Kidney (tissue), 14 donors: ENCODE data around the gene MOB3B. TPM values are rescaled to one million over a fixed set of nuclear protein-coding genes. Genes with fewer than 3 reads are reported as not detected.

Source experiments
- DNase-seq, 5 donors: peaks; one replicate each; pipeline ENCODE4 v3.0.0-alpha.2; 2013 to 2020
- FAIRE-seq: peaks from 2 replicates; lab custom pipeline; 2012; peaks lifted over from hg19 to GRCh38; lab: Jason Lieb, UNC
- H3K27ac ChIP-seq, 2 donors: one replicate each; pipeline ENCODE4 v1.7.0; 2013; ENCODE audit warnings: low read depth in 2 of 2, low read length in 2 of 2, inconsistent platforms in 1 of 2
- H3K27me3 ChIP-seq: one replicate; pipeline ENCODE4 v1.7.1; 2013; ENCODE audit warnings: low read length, inconsistent platforms; ENCODE audit not compliant: control insufficient read depth, insufficient read depth
- H3K36me3 ChIP-seq, 3 donors: one replicate each; pipeline versions ENCODE4 v1.7.0 to v1.7.1; 2013; ENCODE audit warnings: low read length in 3 of 3, control low read depth in 1 of 3, inconsistent platforms in 1 of 3; ENCODE audit not compliant: insufficient read depth in 3 of 3, control insufficient read depth in 2 of 3
- H3K4me1 ChIP-seq, 3 donors: one replicate each; pipeline versions ENCODE4 v1.7.0 to v1.7.1; 2013; ENCODE audit warnings: low read length in 3 of 3, inconsistent platforms in 1 of 3, low read depth in 1 of 3; ENCODE audit not compliant: control insufficient read depth in 2 of 3, insufficient read depth in 2 of 3
- H3K4me3 ChIP-seq, 3 donors: one replicate each; pipeline versions ENCODE4 v1.7.0 to v1.8.1; 2013; ENCODE audit warnings: low read length in 3 of 3, control low read depth in 1 of 3, inconsistent platforms in 1 of 3
- H3K9ac ChIP-seq, 3 donors: one replicate each; pipeline versions ENCODE4 v1.7.0 to v1.7.1; 2013; ENCODE audit warnings: low read length in 3 of 3, control low read depth in 1 of 3, inconsistent platforms in 1 of 3
- H3K9me3 ChIP-seq, 3 donors: one replicate each; pipeline versions ENCODE4 v1.7.0 to v1.7.1; 2013; ENCODE audit warnings: low read length in 3 of 3, control low read depth in 1 of 3, inconsistent platforms in 1 of 3; ENCODE audit not compliant: control insufficient read depth in 2 of 3, insufficient read depth in 1 of 3
- intact Hi-C: fragments of 100-400 bp; cut with DNase I; formaldehyde crosslinking; loops from one replicate; pipeline ENCODE4 v1.11.1; 2022
- polyA plus RNA-seq: library from polyadenylated mRNA; stranded (reverse); fragments of 350-450 nt; fragmentation: Illumina TruSeq; extraction: RNeasy Lipid Tissue Mini Kit (QIAGEN cat#74804); gene quantifications from one replicate; pipeline ENCODE4 v1.2.3, GENCODE V29; 2014; ENCODE audit warnings: low read depth, low replicate concordance; ENCODE audit not compliant: insufficient read depth
- total RNA-seq: library from RNA; stranded (reverse); fragmentation: NEBNext Ultra II Directional; extraction: Animal tissue kit (Norgen Biotek cat#: 25700); gene quantifications from one replicate; pipeline ENCODE4 v1.2.1, GENCODE V29; 2021
- TF ChIP-seq, protein P1 (sequence below): IDR thresholded peaks from 3 replicates; pipeline ENCODE4 v1.5.1; 2012; ENCODE audit warnings: mild to moderate bottlenecking, moderate library complexity, borderline replicate concordance; ENCODE audit not compliant: insufficient read depth; ENCODE audit errors: extremely low read depth
- donor health status: control.
- donor health status: control.
- donor health status: control.
- donor health status: control.
- donor health status: control.
- donor health status: DM: yes; HTN: yes; CAD: no.
- donor health status: Normal renal cell carcinoma (clear cell type).

The MOB3B gene
- total and polyA plus RNA-seq, 2 donors from 2014 or later: 5.9 to 22.5 TPM

DNA sequence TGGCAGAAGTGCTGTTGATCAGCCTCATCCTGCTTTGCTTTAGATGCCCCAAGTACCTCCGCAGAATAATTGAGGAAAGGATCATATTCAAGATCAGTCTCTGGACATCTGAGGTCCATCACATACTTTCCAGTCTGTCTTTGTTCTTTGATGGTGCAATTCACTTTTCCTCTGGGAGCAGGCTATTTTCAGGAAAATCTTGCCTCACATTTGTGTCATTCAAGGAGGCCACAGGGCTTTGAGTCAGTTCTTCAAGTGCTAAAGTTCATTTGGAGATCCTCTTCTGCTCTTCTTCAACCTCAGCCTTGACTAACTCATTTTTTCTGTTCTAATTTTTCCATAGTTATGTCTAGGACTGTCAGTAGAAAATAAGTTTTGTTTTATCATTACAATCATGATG, 251.2 kb downstream of the MOB3B start:
- intact Hi-C loops: loop anchor here (10.0 kb wide), 1 partner anchor 244 kb away; no protein-coding TSS in a partner anchor
- FAIRE-seq (no peak), DNase-seq (no peak)
- TF ChIP-seq, protein P1, sequence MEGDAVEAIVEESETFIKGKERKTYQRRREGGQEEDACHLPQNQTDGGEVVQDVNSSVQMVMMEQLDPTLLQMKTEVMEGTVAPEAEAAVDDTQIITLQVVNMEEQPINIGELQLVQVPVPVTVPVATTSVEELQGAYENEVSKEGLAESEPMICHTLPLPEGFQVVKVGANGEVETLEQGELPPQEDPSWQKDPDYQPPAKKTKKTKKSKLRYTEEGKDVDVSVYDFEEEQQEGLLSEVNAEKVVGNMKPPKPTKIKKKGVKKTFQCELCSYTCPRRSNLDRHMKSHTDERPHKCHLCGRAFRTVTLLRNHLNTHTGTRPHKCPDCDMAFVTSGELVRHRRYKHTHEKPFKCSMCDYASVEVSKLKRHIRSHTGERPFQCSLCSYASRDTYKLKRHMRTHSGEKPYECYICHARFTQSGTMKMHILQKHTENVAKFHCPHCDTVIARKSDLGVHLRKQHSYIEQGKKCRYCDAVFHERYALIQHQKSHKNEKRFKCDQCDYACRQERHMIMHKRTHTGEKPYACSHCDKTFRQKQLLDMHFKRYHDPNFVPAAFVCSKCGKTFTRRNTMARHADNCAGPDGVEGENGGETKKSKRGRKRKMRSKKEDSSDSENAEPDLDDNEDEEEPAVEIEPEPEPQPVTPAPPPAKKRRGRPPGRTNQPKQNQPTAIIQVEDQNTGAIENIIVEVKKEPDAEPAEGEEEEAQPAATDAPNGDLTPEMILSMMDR: no peak
- Histone ChIP-seq H3K4me3 (no peak overlapping the region), H3K9ac (no peak overlapping the region), H3K36me3 (no peaks in the 10 kb centered on the region), H3K9me3 (no peaks in the 10 kb centered on the region), H3K27ac (no peak overlapping the region), H3K4me1 (peaks cover 0 to 7% (median 7%) of the 10 kb centered on the region in 3 donors), H3K27me3 (no peaks in the 10 kb centered on the region)

DNA sequence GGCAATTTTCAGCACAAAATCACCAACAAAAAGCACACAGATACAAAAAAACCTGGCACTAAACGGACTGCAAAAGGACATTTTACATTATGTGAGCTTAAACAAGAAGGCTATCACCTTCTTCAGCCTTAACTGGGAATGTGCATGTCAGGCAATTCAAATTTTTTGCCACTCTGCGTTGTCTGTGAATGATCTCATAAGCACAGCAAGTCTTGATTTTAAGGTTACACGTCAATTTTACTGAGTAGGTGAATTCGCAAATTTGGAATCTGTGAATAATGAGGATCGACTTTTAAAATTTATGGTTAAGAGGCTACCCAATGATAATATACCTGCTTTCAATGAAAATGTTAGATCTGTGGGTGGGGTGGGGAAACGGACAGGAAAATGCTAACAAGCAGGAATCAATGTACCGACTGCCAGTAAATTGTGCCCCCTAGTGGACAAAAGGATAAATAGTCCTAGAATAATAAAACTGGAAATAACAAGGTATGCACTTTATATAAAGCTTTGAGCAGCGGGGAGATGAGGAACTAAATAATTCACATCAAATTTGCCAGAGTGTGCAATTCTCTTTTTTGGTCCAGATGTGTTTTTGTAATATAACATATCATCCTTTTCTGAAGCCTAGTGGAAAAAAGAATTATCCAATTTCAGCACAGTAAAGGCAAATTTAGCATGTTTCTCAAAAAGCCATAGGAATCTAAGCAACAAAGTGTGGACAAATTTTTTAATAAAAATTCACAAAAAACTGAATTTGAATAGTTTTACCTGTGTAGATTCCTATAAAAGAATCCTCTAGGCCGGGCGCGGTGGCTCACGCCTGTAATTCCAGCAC, 253.2 kb downstream of the MOB3B start:
- Histone ChIP-seq H3K27ac (no peak overlapping the region), H3K4me1 (peaks cover 0 to 7% (median 7%) of the 10 kb centered on the region in 3 donors), H3K9me3 (no peaks in the 10 kb centered on the region), H3K36me3 (no peaks in the 10 kb centered on the region), H3K4me3 (peak overlapping the region in 2 of 3 donors; percentile 6 to 45), H3K27me3 (no peaks in the 10 kb centered on the region), H3K9ac (no peak overlapping the region)
- FAIRE-seq (peak; percentile 42), DNase-seq (peak in 3 of 5 donors; percentile 12 to 82 (median 75))
- TF ChIP-seq, protein P1: peak; percentile 75
- intact Hi-C loops: loop anchor here (10.0 kb wide), 1 partner anchor 242 kb away; no protein-coding TSS in a partner anchor

Other genes starting within 250 kb of the MOB3B start
- gene EQTN, start 232.7 kb downstream of the MOB3B start, total RNA-seq: 1.4 TPM
- not detected for gene EQTN, start 232.7 kb downstream of the MOB3B start, polyA plus RNA-seq
- gene IFNK, start 5.5 kb downstream of the MOB3B start, total RNA-seq: not detected
- not detected for gene IFNK, start 5.5 kb downstream of the MOB3B start, polyA plus RNA-seq
- gene C9orf72, start 43.7 kb upstream of the MOB3B start, total RNA-seq: 16.1 TPM
- 5.6 TPM for gene C9orf72, start 43.7 kb upstream of the MOB3B start, polyA plus RNA-seq